SK-N-MC (cell line): Measurements from ENCODE around the gene SLC35F1.
A peak's percentile ranks its signal among the peaks of the same experiment; 100 is the strongest.

Experiments used
- DNase-seq: peaks from one replicate; pipeline ENCODE4 v3.0.0-alpha.2; 2011; ENCODE audit warnings: low read depth, low spot score
- H3K27ac ChIP-seq: fragments of 200-600 bp; sonication (generic); 2 replicates; pipeline ENCODE4 v1.5.1; 2016; ENCODE audit warnings: mixed run types
- H3K36me3 ChIP-seq: fragments of 200-600 bp; sonication (generic); 2 replicates; pipeline ENCODE4 v1.6.1; 2017; ENCODE audit warnings: antibody characterized with exemption, low read length, mixed read lengths; ENCODE audit not compliant: insufficient read depth
- H3K4me3 ChIP-seq: fragments of 200-600 bp; sonication (generic); 2 replicates; pipeline ENCODE4 v1.5.1; 2016
- H3K9ac ChIP-seq: fragments of 200-600 bp; sonication (generic); 2 replicates; pipeline ENCODE4 v1.8.0; 2017; ENCODE audit warnings: mixed run types, mixed read lengths; ENCODE audit not compliant: insufficient read length
- H3K9me3 ChIP-seq: fragments of 200-600 bp; sonication (generic); 2 replicates; pipeline ENCODE4 v1.6.1; 2017; ENCODE audit warnings: low read depth, mild to moderate bottlenecking, antibody characterized with exemption, low read length, moderate library complexity, mixed read lengths
- EZH2 ChIP-seq: fragments of 200-600 bp; sonication (generic); IDR thresholded peaks from one replicate; pipeline ENCODE4 v1.6.1; 2017; ENCODE audit warnings: antibody characterized with exemption
- FOXP2 ChIP-seq: optimal IDR thresholded peaks from 2 replicates; pipeline ENCODE3; 2011; ENCODE audit warnings: mild to moderate bottlenecking, moderate library complexity; ENCODE audit not compliant: insufficient read depth; ENCODE audit errors: extremely low read length, control extremely low read depth
- POLR2AphosphoS5 ChIP-seq: IDR thresholded peaks from 2 replicates; pipeline ENCODE4 v1.6.1; 2012; ENCODE audit warnings: mild to moderate bottlenecking, low read depth, low read length, borderline replicate concordance

SLC35F1 gene

GRCh38 chr6:118280210-118280609, 373.1 kb downstream of the SLC35F1 start:
- H3K27ac ChIP-seq: no peak overlapping the region
- H3K9ac ChIP-seq: no peak overlapping the region
- TF ChIP-seq EZH2 (no peak), FOXP2 (no peak), POLR2AphosphoS5 (no peak)
- no peaks in the 10 kb centered on the region for H3K9me3 ChIP-seq
- DNase-seq: no peak
- no peak overlapping the region for H3K4me3 ChIP-seq
- no peaks in the 10 kb centered on the region for H3K36me3 ChIP-seq

GRCh38 chr6:118281291-118281690, 374.2 kb downstream of the SLC35F1 start:
- no peak for TF ChIP-seq EZH2
- no peak for TF ChIP-seq POLR2AphosphoS5
- TF ChIP-seq FOXP2: no peak
- no peaks in the 10 kb centered on the region for H3K9me3 ChIP-seq
- no peaks in the 10 kb centered on the region for H3K36me3 ChIP-seq
- no peak for DNase-seq
- H3K4me3 ChIP-seq: no peak overlapping the region
- H3K9ac ChIP-seq: no peak overlapping the region
- H3K27ac ChIP-seq: no peak overlapping the region

GRCh38 chr6:118283766-118284165, 376.7 kb downstream of the SLC35F1 start:
- H3K27ac ChIP-seq: no peak overlapping the region
- H3K4me3 ChIP-seq: no peak overlapping the region
- no peak overlapping the region for H3K9ac ChIP-seq
- DNase-seq: peak; percentile 48
- no peaks in the 10 kb centered on the region for H3K36me3 ChIP-seq
- TF ChIP-seq POLR2AphosphoS5: no peak
- no peak for TF ChIP-seq FOXP2
- TF ChIP-seq EZH2: no peak
- no peaks in the 10 kb centered on the region for H3K9me3 ChIP-seq

GRCh38 chr6:118284736-118285360, 377.8 kb downstream of the SLC35F1 start:
- H3K9ac ChIP-seq: no peak overlapping the region
- no peak overlapping the region for H3K4me3 ChIP-seq
- TF ChIP-seq POLR2AphosphoS5: no peak
- TF ChIP-seq FOXP2: no peak
- no peak for TF ChIP-seq EZH2
- no peak overlapping the region for H3K27ac ChIP-seq
- H3K36me3 ChIP-seq: no peaks in the 10 kb centered on the region
- DNase-seq: no peak
- H3K9me3 ChIP-seq: no peaks in the 10 kb centered on the region

- TF ChIP-seq FOXP2 (no peak), EZH2 (no peak), POLR2AphosphoS5 (no peak)
- Histone ChIP-seq H3K36me3 (no peaks in the 10 kb centered on the region), H3K4me3 (no peak overlapping the region), H3K9ac (no peak overlapping the region), H3K27ac (no peak overlapping the region), H3K9me3 (no peaks in the 10 kb centered on the region)
- no peak for DNase-seq
Observed at GRCh38 chr6:118285791-118286190, 378.7 kb downstream of the SLC35F1 start.

- H3K4me3 ChIP-seq: no peak overlapping the region
- H3K36me3 ChIP-seq: no peaks in the 10 kb centered on the region
- H3K9me3 ChIP-seq: no peaks in the 10 kb centered on the region
- DNase-seq: no peak
- H3K27ac ChIP-seq: no peak overlapping the region
- H3K9ac ChIP-seq: no peak overlapping the region
- TF ChIP-seq POLR2AphosphoS5 (no peak), EZH2 (no peak)
Observed at GRCh38 chr6:118288355-118289124, 381.5 kb downstream of the SLC35F1 start.

- Histone ChIP-seq H3K27ac (no peak overlapping the region), H3K4me3 (no peak overlapping the region)
Observed at GRCh38 chr6:118292558-118292957, 385.5 kb downstream of the SLC35F1 start.

GRCh38 chr6:118294906-118295305, 387.8 kb downstream of the SLC35F1 start:
- no peak overlapping the region for H3K27ac ChIP-seq
- H3K4me3 ChIP-seq: no peak overlapping the region
- no peak for DNase-seq
- H3K9me3 ChIP-seq: no peaks in the 10 kb centered on the region
- H3K36me3 ChIP-seq: no peaks in the 10 kb centered on the region
- TF ChIP-seq POLR2AphosphoS5: no peak
- no peak for TF ChIP-seq EZH2
- TF ChIP-seq FOXP2: no peak
- no peak overlapping the region for H3K9ac ChIP-seq

More at GRCh38 chr6:118292558-118292957, 385.5 kb downstream of the SLC35F1 start:
- Histone ChIP-seq H3K36me3 (no peaks in the 10 kb centered on the region), H3K9ac (no peak overlapping the region), H3K9me3 (no peaks in the 10 kb centered on the region)
- no peak for TF ChIP-seq POLR2AphosphoS5
- TF ChIP-seq EZH2: no peak
- TF ChIP-seq FOXP2: no peak
- DNase-seq: no peak
